Nephron progenitor cell (in vitro differentiated cells): Measurements from ENCODE around the gene CPT2.

ENCODE experiments used
- DNase-seq: peaks from one replicate; pipeline ENCODE4 v3.0.0; 2021
- H3K27ac Mint-ChIP-seq: 2 replicates; pipeline ENCODE4 v1.8.0; 2021; ENCODE audit warnings: mild to moderate bottlenecking, moderate library complexity, mixed read lengths
- H3K27me3 Mint-ChIP-seq: 2 replicates; pipeline ENCODE4 v1.8.0; 2021; ENCODE audit warnings: mild to moderate bottlenecking, low read depth, mixed read lengths; ENCODE audit not compliant: poor library complexity
- H3K36me3 Mint-ChIP-seq: 2 replicates; pipeline ENCODE4 v1.8.0; 2021; ENCODE audit warnings: low read depth, mixed read lengths
- H3K4me1 Mint-ChIP-seq: 2 replicates; pipeline ENCODE4 v1.8.0; 2021; ENCODE audit warnings: mixed read lengths
- H3K4me3 Mint-ChIP-seq: 2 replicates; pipeline ENCODE4 v1.8.0; 2021; ENCODE audit warnings: mild to moderate bottlenecking, moderate library complexity, mixed read lengths
- H3K9me3 Mint-ChIP-seq: 2 replicates; pipeline ENCODE4 v1.8.0; 2021; ENCODE audit warnings: mild to moderate bottlenecking, moderate library complexity, mixed read lengths
- CTCF ChIP-seq: fragments of 200-600 bp; sonication (generic); IDR thresholded peaks from 2 replicates; pipeline ENCODE4 v1.5.0; 2021; ENCODE audit warnings: antibody characterized with exemption

The CPT2 gene

GRCh38 chr1:53155534-53155933, 41.1 kb upstream of the CPT2 start:
- Mint-ChIP-seq H3K9me3 (no peaks in the 10 kb centered on the region), H3K4me3 (no peak overlapping the region), H3K27ac (no peak overlapping the region), H3K4me1 (no peaks in the 10 kb centered on the region), H3K27me3 (peaks cover 4% of the 10 kb centered on the region), H3K36me3 (no peaks in the 10 kb centered on the region)
- TF ChIP-seq CTCF = no peak
- DNase-seq = no peak

DNA sequence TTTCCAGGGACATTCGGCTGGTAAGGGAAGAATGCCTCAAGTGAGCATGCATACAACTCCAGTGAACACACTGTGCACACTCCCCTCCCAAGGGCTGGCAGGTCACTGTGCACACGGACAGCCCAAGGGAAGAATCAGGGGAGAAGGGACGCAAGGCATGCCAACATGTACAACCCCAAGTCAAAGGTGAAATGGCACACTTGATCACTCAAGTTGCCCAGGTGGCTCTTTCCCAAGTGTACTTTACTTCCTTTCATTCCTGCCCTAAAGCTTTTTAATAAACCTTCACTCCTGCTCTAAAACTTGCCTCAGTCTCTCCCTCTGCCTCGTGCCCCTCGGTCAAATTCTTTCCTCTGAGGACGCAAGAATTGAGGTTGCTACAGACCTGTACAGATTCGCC, 40.7 kb upstream of the CPT2 start:
- H3K4me1 Mint-ChIP-seq = no peaks in the 10 kb centered on the region
- no peaks in the 10 kb centered on the region for H3K36me3 Mint-ChIP-seq
- no peak for TF ChIP-seq CTCF
- no peak for DNase-seq
- H3K9me3 Mint-ChIP-seq = no peaks in the 10 kb centered on the region
- H3K27ac Mint-ChIP-seq = no peak overlapping the region
- H3K27me3 Mint-ChIP-seq = peaks cover 5% of the 10 kb centered on the region
- no peak overlapping the region for H3K4me3 Mint-ChIP-seq

GRCh38 chr1:53156783-53157182, 39.8 kb upstream of the CPT2 start:
- Mint-ChIP-seq H3K4me1 (no peaks in the 10 kb centered on the region), H3K27ac (no peak overlapping the region), H3K9me3 (no peaks in the 10 kb centered on the region), H3K36me3 (no peaks in the 10 kb centered on the region), H3K27me3 (peaks cover 7% of the 10 kb centered on the region), H3K4me3 (no peak overlapping the region)
- DNase-seq = no peak
- TF ChIP-seq CTCF = no peak

GRCh38 chr1:53158900-53159299, 37.7 kb upstream of the CPT2 start:
- Mint-ChIP-seq H3K9me3 (no peaks in the 10 kb centered on the region), H3K4me3 (no peak overlapping the region), H3K27me3 (peaks cover 13% of the 10 kb centered on the region), H3K36me3 (no peaks in the 10 kb centered on the region), H3K4me1 (no peaks in the 10 kb centered on the region), H3K27ac (no peak overlapping the region)
- no peak for TF ChIP-seq CTCF
- no peak for DNase-seq

- Mint-ChIP-seq H3K9me3 (no peaks in the 10 kb centered on the region), H3K4me3 (no peak overlapping the region), H3K27ac (no peak overlapping the region), H3K4me1 (no peaks in the 10 kb centered on the region), H3K27me3 (peaks cover 16% of the 10 kb centered on the region), H3K36me3 (no peaks in the 10 kb centered on the region)
- no peak for DNase-seq
- TF ChIP-seq CTCF = no peak
Measured at GRCh38 chr1:53160924-53161378, 35.7 kb upstream of the CPT2 start.

GRCh38 chr1:53162621-53163020, 34.0 kb upstream of the CPT2 start:
- Mint-ChIP-seq H3K9me3 (no peaks in the 10 kb centered on the region), H3K36me3 (no peaks in the 10 kb centered on the region), H3K27ac (no peak overlapping the region), H3K4me3 (no peak overlapping the region), H3K27me3 (peaks cover 15% of the 10 kb centered on the region), H3K4me1 (no peaks in the 10 kb centered on the region)
- DNase-seq = no peak
- TF ChIP-seq CTCF = no peak
